Measurements from ENCODE around the gene F3. TPM values are rescaled to one million over a fixed set of nuclear protein-coding genes. Genes with fewer than 3 reads are reported as not detected.
A peak's percentile ranks its signal among the peaks of the same experiment; 100 is the strongest.

F3 gene
- total RNA-seq, 1 donor from 2014 or later, result 15.3 TPM

- DNase-seq, result no peak
Observed at GRCh38 chr1:94552071-94552586, 10.6 kb upstream of the F3 start.

DNA sequence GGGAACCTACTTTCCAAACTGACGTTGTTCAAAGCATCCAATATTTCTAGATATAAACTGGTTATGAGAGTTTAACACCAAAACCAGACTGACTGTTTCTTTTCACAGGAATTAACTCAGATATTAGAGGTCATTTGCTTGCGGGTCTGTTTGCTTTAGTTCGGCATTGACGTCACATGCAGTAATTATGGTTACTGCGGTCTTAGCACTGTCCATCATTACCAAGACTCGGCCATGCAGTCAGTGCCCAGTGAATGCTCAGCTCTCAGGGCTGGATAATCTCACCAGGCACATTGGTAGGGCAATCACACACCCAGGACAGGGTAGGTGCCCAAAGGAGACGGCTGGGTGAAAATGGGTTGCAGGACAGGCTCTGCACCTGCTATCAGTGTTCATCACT lies 9.9 kb upstream of the F3 start:
- DNase-seq, result no peak

DNA sequence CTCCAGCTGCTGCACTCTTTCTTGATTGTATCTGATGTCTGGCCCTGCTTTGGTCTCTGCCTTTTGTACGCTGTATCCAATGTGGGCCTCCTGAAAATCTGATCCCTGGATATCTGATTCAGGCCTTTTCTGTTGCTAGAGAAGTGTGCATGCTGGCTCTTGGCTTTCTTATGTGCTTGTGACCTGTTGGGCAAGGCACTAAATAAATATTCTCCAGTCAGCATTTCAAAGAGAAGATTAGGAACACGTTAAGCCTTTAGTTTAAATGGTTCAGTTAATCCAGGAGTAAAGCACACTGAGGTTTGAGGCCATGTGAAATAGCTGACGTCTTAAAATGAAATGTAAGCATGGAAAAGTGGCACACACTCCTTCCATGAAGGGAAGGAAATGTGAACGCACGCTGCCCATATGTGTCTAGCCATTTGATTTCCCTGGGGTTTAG lies 9.3 kb upstream of the F3 start:
- DNase-seq, result peak; percentile 56

GRCh38 chr1:94550396-94550795 lies 8.8 kb upstream of the F3 start:
- no peak for DNase-seq

DNA sequence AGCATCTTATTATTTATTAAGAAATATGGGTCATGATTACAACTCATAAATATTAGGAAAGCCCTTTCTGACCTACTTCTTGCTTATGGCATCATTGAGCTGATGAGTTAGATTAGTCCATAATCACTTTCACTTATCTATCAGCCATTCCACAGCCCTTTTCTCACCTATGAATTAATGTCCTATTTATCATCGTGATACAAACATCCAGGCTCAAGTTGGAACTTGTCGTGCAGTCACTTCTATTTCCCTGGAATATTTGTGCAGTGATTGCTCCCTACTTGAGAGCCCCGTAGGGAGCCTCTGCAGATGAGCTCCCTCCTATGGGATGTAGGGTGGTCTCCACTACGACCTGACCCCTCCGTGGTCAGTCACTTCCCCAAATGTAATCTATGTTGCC lies 8.1 kb upstream of the F3 start:
- DNase-seq, result no peak

DNA sequence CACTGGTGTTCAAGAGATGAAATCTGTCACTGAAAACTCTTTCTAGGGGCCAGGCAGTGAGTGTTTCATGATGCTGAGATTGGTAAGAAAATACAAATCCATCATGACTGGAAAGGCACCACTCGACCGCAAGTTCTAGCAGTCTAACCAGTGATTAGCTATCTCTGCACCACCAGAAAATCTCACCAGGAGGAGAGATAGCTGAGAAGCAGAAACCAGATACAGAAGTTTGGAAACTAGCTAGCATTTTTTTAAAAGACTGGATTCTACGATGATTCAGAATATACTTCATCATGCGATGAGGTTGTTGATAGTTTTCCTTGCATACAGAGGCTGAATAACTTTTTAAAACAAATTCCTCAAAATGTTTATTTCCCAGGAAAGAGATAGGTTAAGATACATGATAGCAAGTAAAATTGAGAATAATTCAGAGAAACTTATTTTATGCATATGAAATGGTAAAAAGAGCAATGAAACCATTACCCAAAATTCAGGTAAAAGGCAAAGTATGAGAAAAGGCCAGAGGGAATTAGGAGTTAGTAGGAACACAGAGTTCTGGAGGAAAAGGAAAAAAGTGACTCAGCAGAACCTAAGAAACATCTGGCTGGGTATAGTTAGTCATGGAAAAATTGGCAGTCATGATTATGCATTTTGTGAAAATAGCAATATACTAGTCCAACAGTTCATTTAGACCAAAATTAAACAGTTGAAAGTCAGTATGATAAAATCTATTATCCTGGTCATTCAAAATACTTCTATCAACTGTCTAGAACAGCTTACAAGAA lies 3.3 kb upstream of the F3 start:
- no peak for DNase-seq

- DNase-seq, result no peak
Observed at GRCh38 chr1:94543893-94544635, 2.5 kb upstream of the F3 start.

GRCh38 chr1:94543001-94543400 lies 1.4 kb upstream of the F3 start:
- no peak for DNase-seq

DNA sequence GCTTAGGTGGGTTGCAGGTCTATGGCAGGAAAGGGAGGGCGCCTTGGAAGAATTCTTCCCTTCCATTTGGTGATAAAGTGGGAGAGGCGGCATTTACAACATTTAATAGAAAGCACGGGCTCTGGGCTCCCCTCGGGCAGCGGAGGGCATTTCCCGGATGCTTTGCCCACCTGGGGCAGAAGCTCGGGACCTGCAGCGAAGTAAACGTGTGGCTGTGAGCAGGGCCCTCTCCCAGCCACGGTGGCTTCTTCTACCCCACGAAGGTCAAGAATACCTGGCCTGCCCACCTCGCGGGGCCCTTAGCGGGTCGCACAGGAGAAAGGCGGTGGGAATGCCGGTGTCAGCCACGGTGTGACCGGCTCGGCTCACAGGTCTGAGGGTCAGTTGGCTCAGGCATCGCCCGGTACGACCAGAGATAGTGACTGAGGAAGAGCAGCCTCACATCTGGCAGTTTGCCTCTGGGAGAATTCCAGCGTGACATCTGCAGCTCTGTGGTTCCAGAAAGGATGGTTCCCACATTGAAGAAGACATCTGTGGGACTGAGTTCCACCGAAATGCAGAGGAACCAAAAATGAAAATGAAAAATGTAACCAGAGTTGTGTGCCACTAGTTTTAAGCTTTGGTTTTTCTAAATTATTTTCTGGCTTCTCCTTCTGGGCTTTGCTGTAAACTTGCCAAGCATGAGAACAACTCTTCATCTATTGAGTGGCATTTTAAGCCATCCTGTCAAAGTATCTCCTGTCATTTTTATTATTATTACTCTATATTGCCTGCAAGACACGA lies 720 bp upstream of the F3 start:
- peak; percentile 67 for DNase-seq

GRCh38 chr1:94540440-94541245 lies 916 bp downstream of the F3 start:
- DNase-seq, result no peak

GRCh38 chr1:94539496-94539895 lies 2.1 kb downstream of the F3 start:
- no peak for DNase-seq

GRCh38 chr1:94538243-94538827 lies 3.2 kb downstream of the F3 start:
- DNase-seq, result no peak

- DNase-seq, result no peak
Observed at GRCh38 chr1:94537254-94537653, 4.3 kb downstream of the F3 start.

DNA sequence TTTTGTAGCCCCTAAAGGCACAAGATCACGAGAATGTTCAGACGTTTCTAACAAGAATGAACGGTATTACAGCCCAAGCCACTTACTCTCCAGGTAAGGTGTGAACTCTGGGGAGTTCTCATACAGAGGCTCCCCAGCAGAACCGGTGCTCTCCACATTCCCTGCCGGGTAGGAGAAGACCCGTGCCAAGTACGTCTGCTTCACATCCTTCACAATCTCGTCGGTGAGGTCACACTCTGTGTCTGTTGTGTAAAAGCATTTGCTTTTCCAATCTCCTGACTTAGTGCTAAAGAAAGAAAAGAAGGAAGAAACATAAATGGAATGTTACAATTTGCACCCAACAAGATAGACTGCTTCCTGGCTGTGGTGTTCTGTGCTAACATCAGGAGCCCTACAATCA lies 5.7 kb downstream of the F3 start:
- DNase-seq, result no peak

DNA sequence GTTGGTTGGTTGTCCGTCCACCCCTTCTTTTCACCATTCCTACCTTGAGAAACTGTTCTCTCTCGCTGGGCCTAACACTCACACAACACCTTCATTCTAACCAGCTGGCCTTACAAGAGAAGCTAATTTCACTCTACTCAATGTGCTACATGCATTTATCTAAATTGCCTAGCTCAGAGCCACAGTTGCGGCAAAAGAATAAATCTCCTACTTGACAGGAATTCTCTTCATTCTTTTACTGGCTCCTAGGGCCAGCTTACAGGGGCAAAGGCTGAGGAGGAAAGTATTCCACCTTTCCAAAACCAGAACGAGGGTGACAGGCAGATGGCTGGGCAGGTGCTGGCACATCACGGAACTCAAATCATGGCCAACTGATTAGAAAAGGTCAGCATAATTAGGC lies 6.5 kb downstream of the F3 start:
- no peak for DNase-seq

GRCh38 chr1:94532077-94532476 lies 9.5 kb downstream of the F3 start:
- DNase-seq, result no peak

DNA sequence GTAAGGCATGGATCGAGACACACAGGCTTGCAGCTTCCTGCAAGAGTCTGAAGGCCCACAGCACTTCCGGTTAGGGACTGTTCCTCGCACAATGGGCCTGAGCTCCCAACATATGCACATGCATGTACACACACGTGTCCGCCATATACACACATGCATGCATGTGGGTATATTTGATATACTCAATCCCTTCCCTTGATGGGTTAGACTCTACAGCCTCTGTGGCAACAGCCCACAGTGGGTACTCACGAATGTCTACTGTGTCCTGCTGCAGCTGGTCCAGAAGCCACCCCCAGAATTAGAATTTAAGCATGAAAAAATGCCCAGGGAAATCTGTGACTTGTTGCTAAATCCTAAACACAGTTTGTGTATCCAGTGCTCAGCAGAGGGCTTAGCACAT lies 9.9 kb downstream of the F3 start:
- DNase-seq, result no peak

DNA sequence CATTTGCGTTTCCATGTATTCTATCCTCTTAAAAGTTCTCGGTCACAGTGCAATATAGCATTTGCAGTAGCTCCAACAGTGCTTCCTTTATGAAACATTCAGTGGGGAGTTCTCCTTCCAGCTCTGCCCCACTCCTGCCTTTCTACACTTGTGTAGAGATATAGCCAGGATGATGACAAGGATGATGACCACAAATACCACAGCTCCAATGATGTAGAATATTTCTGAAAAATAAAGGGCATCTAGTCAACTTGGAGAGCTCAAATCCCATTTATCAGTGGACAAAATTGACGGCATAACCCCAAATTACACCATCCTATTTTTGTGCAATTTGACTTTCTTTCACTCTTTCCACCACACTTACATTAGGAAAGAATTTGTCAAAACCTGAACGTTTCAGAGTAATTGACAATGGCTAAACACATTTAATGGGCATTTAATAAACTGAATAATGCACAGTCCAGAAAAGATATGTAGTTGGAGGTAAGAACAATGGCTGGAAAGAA lies 11.1 kb downstream of the F3 start:
- no peak for DNase-seq

DNA sequence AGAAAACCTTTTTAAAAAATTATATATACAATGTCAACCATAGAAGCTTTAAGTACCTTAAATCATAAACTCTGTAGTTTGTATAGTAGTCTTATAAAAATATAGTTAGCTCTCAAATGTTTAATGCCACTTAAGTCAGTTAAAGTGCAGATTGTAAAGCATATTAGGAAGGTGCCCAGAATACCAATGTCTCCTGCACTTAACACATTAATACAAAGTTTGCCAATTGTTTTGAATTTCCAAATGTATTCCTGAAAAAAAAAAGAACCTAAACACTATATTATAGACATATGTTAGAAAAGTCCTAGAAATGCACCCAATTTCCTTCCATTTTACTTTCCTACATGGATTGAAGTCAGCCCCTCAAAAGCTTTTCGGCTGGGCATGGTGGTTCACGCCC lies 12.1 kb downstream of the F3 start:
- DNase-seq, result no peak

DNA sequence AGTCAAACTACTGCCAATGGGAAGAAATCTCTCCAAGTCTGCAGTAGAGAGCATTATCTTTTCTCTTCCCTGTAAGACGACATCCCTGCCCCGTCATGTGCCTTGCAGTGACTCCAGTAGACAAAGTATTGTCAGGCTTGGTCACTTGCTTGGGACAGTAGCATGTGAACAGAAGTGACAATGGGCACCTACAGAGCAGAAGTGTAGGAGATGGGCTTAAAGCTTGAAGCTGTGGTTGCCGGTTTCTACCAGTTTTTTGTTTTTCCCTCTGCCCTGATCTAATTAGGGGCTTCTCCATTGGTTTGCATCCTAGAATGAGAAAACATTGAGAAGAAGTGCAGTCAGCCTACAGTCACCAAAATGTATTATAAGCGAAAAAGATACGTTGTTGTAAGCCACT lies 12.7 kb downstream of the F3 start:
- DNase-seq, result no peak

DNA sequence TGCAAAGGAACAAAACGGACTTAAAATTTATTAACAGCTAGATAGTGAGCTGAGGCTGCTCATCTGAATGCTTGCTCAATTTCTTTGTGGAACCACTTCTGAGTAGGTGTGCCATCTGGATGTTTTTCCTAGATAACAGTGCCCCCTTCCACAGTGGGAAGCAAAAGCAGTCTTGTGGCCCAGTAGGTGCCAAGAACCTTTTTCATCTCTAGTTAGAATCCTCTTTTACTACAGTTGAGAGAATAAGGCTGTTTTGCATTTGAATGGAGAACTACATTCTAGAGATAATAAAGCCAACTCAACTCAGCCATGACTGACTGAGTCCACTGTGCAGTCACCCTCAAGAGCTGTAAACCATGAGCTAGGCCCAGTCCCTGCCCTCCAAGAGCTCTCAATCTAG lies 13.3 kb downstream of the F3 start:
- no peak for DNase-seq
